SH-SY5Y (cell line): ENCODE data around the gene CAMKMT.

Source experiments
- GATA2 ChIP-seq: IDR thresholded peaks from 2 replicates; pipeline ENCODE4 v1.6.1; 2011; ENCODE audit warnings: mild to moderate bottlenecking, low read depth, low read length
- GATA3 ChIP-seq: IDR thresholded peaks from 2 replicates; pipeline ENCODE4 v1.6.1; 2011; ENCODE audit warnings: low read depth, mild to moderate bottlenecking, low read length, moderate library complexity

- TF ChIP-seq GATA2 (no peak), GATA3 (no peak)
Measured at GRCh38 chr2:44722026-44722625, 360.4 kb downstream of the CAMKMT start.
